ENCODE measurements around the gene TMEM170A.

- TF ChIP-seq, protein P1, sequence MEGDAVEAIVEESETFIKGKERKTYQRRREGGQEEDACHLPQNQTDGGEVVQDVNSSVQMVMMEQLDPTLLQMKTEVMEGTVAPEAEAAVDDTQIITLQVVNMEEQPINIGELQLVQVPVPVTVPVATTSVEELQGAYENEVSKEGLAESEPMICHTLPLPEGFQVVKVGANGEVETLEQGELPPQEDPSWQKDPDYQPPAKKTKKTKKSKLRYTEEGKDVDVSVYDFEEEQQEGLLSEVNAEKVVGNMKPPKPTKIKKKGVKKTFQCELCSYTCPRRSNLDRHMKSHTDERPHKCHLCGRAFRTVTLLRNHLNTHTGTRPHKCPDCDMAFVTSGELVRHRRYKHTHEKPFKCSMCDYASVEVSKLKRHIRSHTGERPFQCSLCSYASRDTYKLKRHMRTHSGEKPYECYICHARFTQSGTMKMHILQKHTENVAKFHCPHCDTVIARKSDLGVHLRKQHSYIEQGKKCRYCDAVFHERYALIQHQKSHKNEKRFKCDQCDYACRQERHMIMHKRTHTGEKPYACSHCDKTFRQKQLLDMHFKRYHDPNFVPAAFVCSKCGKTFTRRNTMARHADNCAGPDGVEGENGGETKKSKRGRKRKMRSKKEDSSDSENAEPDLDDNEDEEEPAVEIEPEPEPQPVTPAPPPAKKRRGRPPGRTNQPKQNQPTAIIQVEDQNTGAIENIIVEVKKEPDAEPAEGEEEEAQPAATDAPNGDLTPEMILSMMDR (IDR thresholded peaks at IDR 0.05 in 4 of 5, conservative IDR thresholded peaks at IDR 0.05 in 1 of 5), result no peak
- no peak for TF ChIP-seq POLR2A (IDR thresholded peaks at IDR 0.05)
Observed at GRCh38 chr16:75486676-75487313, 22.3 kb upstream of the TMEM170A start.

All from gastrocnemius medialis (tissue), 4 donors.